GM18526 (cell line): ENCODE results near the gene ACAN.

Experiments
- POLR2A ChIP-seq: IDR thresholded peaks from 3 replicates; pipeline ENCODE4 v1.6.1; 2011; ENCODE audit not compliant: insufficient read length; ENCODE audit errors: extremely low read depth

ACAN gene

GRCh38 chr15:88897456-88898194 lies 94.4 kb downstream of the ACAN start:
- no peak for TF ChIP-seq POLR2A

- no peak for TF ChIP-seq POLR2A
Observed at GRCh38 chr15:88898736-88899135, 95.5 kb downstream of the ACAN start.

GRCh38 chr15:88899251-88899650 lies 96.0 kb downstream of the ACAN start:
- TF ChIP-seq POLR2A, result no peak

- no peak for TF ChIP-seq POLR2A
Observed at GRCh38 chr15:88900309-88900981, 97.2 kb downstream of the ACAN start.

GRCh38 chr15:88900982-88901418 lies 97.8 kb downstream of the ACAN start:
- TF ChIP-seq POLR2A, result no peak

- TF ChIP-seq POLR2A, result no peak
Observed at GRCh38 chr15:88901508-88902220, 98.4 kb downstream of the ACAN start.

- no peak for TF ChIP-seq POLR2A
Observed at GRCh38 chr15:88902221-88902835, 99.1 kb downstream of the ACAN start.

GRCh38 chr15:88902846-88903245 lies 99.6 kb downstream of the ACAN start:
- no peak for TF ChIP-seq POLR2A

GRCh38 chr15:88904257-88904623 lies 101.0 kb downstream of the ACAN start:
- TF ChIP-seq POLR2A, result no peak

- TF ChIP-seq POLR2A, result no peak
Observed at GRCh38 chr15:88904624-88905327, 101.5 kb downstream of the ACAN start.

- TF ChIP-seq POLR2A, result no peak
Observed at GRCh38 chr15:88905576-88905975, 102.3 kb downstream of the ACAN start.

- no peak for TF ChIP-seq POLR2A
Observed at GRCh38 chr15:88906130-88906529, 102.9 kb downstream of the ACAN start.

- TF ChIP-seq POLR2A, result no peak
Observed at GRCh38 chr15:88906551-88906950, 103.3 kb downstream of the ACAN start.

- no peak for TF ChIP-seq POLR2A
Observed at GRCh38 chr15:88907111-88907510, 103.9 kb downstream of the ACAN start.

GRCh38 chr15:88908123-88908522 lies 104.9 kb downstream of the ACAN start:
- no peak for TF ChIP-seq POLR2A
